HG03095 (cell line): ENCODE measurements around the gene SELENOH.

Experiments used
- ATAC-seq: cut with Tn5 transposase; IDR thresholded peaks from one replicate; pipeline ENCODE4 v1.9.1; 2021; ENCODE audit warnings: moderate library complexity; ENCODE audit not compliant: unreplicated experiment

Gene SELENOH

GRCh38 chr11:57778318-57779037, 37.2 kb downstream of the SELENOH start:
- ATAC-seq: no peak

GRCh38 chr11:57779276-57779675, 38.0 kb downstream of the SELENOH start:
- ATAC-seq: no peak

- no peak for ATAC-seq
Measured at GRCh38 chr11:57781529-57781943, 40.2 kb downstream of the SELENOH start.

GRCh38 chr11:57785072-57785471, 43.8 kb downstream of the SELENOH start:
- ATAC-seq: no peak

- ATAC-seq: no peak
Measured at GRCh38 chr11:57786436-57786835, 45.1 kb downstream of the SELENOH start.

GRCh38 chr11:57787006-57787604, 45.8 kb downstream of the SELENOH start:
- no peak for ATAC-seq

GRCh38 chr11:57787920-57788702, 46.8 kb downstream of the SELENOH start:
- peak; percentile 35 for ATAC-seq

GRCh38 chr11:57788703-57789088, 47.4 kb downstream of the SELENOH start:
- no peak for ATAC-seq

- ATAC-seq: no peak
Measured at GRCh38 chr11:57791321-57792059, 50.2 kb downstream of the SELENOH start.

GRCh38 chr11:57792060-57792541, 50.8 kb downstream of the SELENOH start:
- ATAC-seq: peak; percentile 86

GRCh38 chr11:57792870-57793269, 51.6 kb downstream of the SELENOH start:
- no peak for ATAC-seq
